WERI-Rb-1 (cell line): Measurements from ENCODE around the gene ITPR1.

Experiments
- DNase-seq: peaks from one replicate; pipeline ENCODE4 v3.0.0-alpha.2; 2020
- H3K27ac ChIP-seq: fragments of 250-450 bp; sonication (Bioruptor Pico); 2 replicates; pipeline ENCODE4 v1.5.1; 2020; ENCODE audit warnings: mild to moderate bottlenecking, moderate library complexity
- H3K27me3 ChIP-seq: fragments of 250-450 bp; sonication (Bioruptor Pico); 2 replicates; pipeline ENCODE4 v1.5.1; 2021; ENCODE audit warnings: mild to moderate bottlenecking, low read depth, moderate library complexity; ENCODE audit not compliant: insufficient read depth, severe bottlenecking
- H3K36me3 ChIP-seq: fragments of 250-450 bp; sonication (Bioruptor Pico); 2 replicates; pipeline ENCODE4 v1.5.1; 2020; ENCODE audit warnings: mild to moderate bottlenecking, moderate library complexity
- H3K4me3 ChIP-seq: 2 replicates; pipeline ENCODE4 v1.5.1; 2011; ENCODE audit warnings: low read depth, mild to moderate bottlenecking, control low read depth, low read length
- H3K9me3 ChIP-seq: fragments of 250-450 bp; sonication (Bioruptor Pico); 2 replicates; pipeline ENCODE4 v1.5.1; 2021; ENCODE audit warnings: mild to moderate bottlenecking, moderate library complexity; ENCODE audit not compliant: severe bottlenecking
- CTCF ChIP-seq: IDR thresholded peaks from 2 replicates; pipeline ENCODE4 v1.5.1; 2011; ENCODE audit warnings: low read depth, mild to moderate bottlenecking, control low read depth, inconsistent platforms, low read length

Gene ITPR1

GRCh38 chr3:4821975-4822374 lies 328.8 kb downstream of the ITPR1 start:
- peaks cover 8% of the 10 kb centered on the region for H3K9me3 ChIP-seq
- DNase-seq: no peak
- no peaks in the 10 kb centered on the region for H3K27me3 ChIP-seq
- TF ChIP-seq CTCF: no peak
- H3K4me3 ChIP-seq: no peak overlapping the region
- no peaks in the 10 kb centered on the region; the same call in 1 of the 2 replicates for H3K36me3 ChIP-seq
- H3K27ac ChIP-seq: no peak overlapping the region

- no peaks in the 10 kb centered on the region; the same call in 1 of the 2 replicates for H3K36me3 ChIP-seq
- H3K4me3 ChIP-seq: no peak overlapping the region
- H3K9me3 ChIP-seq: peaks cover 2% of the 10 kb centered on the region
- DNase-seq: no peak
- H3K27me3 ChIP-seq: no peaks in the 10 kb centered on the region
- no peak for TF ChIP-seq CTCF
- H3K27ac ChIP-seq: no peak overlapping the region
These were observed 329.4 kb downstream of the ITPR1 start for GRCh38 chr3:4822568-4822967.

- Histone ChIP-seq H3K4me3 (no peak overlapping the region), H3K9me3 (no peaks in the 10 kb centered on the region), H3K36me3 (no peaks in the 10 kb centered on the region), H3K27me3 (no peaks in the 10 kb centered on the region), H3K27ac (no peak overlapping the region)
- TF ChIP-seq CTCF: no peak
- no peak for DNase-seq
These were observed 330.2 kb downstream of the ITPR1 start for GRCh38 chr3:4823385-4823784.

GRCh38 chr3:4823986-4824925 lies 331.1 kb downstream of the ITPR1 start:
- DNase-seq: no peak
- Histone ChIP-seq H3K27me3 (no peaks in the 10 kb centered on the region), H3K27ac (no peak overlapping the region), H3K9me3 (no peaks in the 10 kb centered on the region), H3K4me3 (no peak overlapping the region), H3K36me3 (no peaks in the 10 kb centered on the region)
- no peak for TF ChIP-seq CTCF

GRCh38 chr3:4824926-4825325 lies 331.8 kb downstream of the ITPR1 start:
- H3K36me3 ChIP-seq: no peaks in the 10 kb centered on the region
- H3K27ac ChIP-seq: no peak overlapping the region
- H3K27me3 ChIP-seq: no peaks in the 10 kb centered on the region
- no peak for DNase-seq
- TF ChIP-seq CTCF: no peak
- H3K9me3 ChIP-seq: no peaks in the 10 kb centered on the region
- no peak overlapping the region for H3K4me3 ChIP-seq
